Left forelimb (tissue), 1 donor: Measurements from ENCODE around the gene GRIK3.
A peak's percentile ranks its signal among the peaks of the same experiment; 100 is the strongest.

Experiments
- DNase-seq: peaks from one replicate; pipeline ENCODE4 v3.0.0-alpha.2; 2018; ENCODE audit warnings: low spot score

The GRIK3 gene

DNA sequence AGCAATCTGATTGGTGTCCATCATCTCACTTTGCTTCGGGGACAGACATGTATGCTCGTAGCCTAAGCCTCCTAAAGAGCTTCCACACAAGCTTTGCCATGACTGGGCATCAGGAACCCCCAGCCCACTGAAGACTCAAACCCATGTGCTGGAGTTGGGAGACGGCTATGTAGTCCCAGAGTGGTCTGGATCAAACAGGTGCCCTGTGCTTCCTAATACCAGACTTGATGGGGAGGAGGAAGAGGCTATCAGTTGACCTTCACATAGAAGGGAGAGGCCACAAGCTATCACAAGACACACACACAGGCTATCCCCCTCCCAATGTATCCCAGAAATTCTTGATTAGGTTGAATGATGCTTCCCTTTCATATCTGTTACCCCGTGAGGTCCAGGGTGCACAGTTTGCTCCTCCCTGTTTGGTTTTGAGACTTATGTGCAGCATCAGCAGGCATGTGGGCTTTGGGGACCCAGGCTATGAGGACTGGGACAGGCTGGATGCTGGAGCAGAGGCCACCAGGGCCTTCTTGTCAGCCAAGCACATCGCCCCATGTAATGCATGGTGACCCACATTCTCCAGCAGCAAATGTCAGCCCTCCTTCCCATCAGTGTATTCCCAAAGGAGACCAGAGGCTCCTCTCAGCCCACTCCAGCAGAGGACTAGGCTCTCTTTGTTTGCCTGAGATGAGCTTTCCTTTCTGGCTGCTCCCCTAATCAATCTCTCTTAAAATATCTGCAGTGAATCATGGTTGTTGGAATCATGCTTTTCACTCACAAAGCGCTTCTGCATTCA is 159.8 kb downstream of the GRIK3 start:
- peak; percentile 36 for DNase-seq

DNA sequence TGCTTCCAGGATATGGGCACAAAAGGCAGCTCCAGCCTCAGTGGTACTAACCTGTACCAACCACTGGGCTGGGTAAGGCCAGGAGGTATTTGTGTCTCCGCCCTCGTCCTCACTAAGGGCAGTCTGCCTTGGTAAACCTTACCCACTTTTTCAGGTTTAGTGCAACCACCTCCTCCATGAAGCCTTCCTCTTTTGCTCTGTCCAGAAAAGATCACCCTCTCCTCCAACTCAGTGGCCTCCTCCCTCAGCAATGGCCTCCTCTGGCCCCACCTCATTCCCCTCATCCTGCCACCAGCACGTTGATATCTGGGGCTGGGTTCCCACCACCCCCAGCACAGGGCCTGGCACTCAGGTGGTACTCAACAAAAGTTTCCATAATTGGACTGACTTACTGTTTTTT is 161.5 kb downstream of the GRIK3 start:
- peak; percentile 23 for DNase-seq

DNA sequence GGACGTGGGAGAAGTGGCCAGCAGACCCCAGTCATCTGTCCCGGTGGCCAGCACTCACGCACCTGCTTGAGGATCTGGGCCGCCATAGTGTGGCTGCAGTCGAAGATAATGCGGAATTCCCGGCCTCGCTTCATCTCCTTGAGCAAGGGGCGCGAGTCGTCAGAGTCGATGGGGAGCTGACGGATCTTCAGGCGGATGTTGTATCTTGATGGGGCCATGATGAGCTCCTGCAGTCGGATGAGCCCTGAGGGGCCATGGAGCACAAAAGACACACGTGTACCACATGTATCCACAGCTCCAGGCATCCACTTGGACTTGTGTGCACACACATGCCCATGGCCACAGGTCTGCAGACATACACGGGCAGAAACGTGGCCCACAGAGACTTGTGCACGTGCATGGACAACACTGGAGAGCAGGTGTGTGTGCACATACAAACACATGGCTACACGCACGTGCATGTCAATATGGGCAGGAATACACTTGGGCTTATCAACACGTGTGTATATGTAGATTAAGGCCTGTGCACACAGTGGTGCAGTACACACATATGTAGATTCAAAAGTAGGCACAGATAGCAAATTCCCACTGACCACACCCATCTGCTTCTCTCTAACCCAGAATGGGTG is 162.1 kb downstream of the GRIK3 start:
- DNase-seq, result peak; percentile 53

DNA sequence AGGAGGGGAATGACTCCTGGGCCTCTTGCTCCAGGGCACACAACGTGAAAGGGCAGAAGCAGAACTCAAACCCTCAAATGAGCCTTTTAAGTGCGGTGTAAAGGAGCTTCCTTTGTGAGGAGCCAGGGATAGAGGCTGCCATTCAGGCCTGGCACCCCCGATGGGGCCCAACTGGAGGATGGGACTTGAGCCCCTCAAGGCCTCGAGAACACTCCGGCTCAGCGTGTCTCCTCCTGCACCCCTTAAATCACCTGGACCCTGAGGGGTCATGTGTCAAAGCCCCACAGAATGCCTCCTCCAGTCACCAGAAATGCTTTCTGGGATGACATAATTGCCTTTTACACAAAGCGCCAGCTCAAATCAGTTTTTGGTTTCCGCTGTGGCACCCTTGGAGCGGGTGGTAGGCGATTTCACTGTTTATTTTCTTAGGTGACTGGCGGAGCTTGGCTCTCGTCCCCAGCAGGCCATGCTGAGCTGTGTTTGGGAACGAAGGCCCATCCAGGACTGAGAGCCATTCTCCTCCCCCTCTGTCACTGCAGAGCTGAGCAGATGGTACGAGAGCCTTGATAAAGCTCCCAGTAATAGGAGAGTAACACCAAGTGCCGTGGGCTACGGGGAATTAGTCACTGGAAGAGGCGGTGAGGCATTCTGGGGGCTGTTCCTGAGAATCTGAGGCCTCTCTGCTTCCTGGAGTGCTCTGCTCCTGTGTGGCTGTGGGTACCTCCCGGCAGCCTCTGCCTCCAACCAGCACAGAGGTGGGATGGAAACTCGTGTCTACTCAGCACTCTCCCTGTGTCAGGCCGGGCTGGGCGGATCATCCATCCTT is 163.0 kb downstream of the GRIK3 start:
- DNase-seq, result peak; percentile 46

- no peak for DNase-seq
These were observed 164.5 kb downstream of the GRIK3 start for GRCh38 chr1:36869826-36870225.

DNA sequence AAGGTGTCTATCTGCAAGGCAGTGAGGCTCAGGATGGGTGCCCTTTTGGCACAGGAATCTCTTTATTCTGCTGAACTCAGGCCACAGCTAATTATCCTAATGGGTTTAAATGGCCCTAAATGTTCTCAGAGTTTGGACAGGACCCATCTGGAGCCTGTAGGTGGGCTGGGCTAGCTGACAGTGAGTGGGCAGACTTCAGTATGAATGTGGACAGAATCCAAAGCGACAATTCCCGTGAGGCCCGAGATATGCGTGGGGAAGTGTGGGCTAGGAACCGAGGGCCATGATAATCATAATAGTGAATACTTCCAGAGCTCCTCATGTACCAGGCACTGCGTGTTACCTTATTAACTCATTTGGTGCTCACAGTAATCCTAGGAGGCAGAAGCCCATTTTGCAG is 165.3 kb downstream of the GRIK3 start:
- DNase-seq, result no peak

DNA sequence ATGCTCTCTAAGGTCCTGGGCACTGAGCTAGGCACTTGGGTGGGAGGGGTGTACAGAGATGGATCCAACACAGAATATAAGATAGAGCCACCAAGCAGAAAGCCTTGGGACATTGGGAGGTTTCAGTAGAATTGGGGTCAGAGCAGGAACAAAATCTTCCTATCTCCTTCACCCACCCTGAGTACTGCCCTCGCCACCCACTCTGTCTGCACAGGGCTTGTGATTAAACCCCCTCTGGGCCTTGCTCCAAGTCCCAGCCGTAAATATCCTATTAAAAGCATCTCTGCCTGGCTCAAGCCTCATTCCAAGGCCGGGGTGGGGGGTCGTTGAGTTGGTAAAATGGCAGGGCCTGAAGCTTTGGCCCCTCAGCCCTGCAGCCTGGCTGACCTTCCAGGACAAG is 166.7 kb downstream of the GRIK3 start:
- DNase-seq, result no peak

DNA sequence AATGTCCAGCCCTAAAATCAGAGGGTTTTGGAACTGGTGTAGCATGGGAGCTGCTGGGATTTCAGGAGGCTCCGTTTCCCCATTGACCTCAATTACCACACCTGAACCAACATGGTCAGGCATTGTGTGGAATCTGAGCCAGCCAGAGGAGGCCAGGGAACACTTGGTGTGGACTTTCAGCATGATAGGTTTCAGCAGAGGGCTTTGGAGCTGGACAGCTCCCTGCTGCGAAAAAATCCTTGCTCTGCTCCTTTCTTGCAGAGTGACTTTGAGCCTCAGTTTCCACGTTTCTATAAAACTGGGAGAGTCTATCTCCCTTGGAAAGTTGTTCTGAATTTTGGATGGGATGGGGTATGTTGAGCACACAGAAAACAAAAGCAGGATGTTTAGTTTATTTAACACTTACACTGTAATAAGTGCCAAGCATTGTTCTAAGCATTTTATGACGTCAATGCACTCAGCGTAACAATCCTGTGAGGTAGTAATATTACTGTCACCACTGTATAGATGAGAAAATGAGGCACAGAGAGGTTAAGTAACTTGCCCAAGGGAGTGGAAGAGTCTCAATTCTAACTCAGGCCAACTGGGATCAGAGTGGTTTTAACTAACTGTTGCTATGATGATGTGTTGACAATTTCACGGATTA is 168.0 kb downstream of the GRIK3 start:
- no peak for DNase-seq

GRCh38 chr1:36865602-36865900 is 168.8 kb downstream of the GRIK3 start:
- DNase-seq, result no peak

GRCh38 chr1:36864823-36865601 is 169.3 kb downstream of the GRIK3 start:
- no peak for DNase-seq

DNA sequence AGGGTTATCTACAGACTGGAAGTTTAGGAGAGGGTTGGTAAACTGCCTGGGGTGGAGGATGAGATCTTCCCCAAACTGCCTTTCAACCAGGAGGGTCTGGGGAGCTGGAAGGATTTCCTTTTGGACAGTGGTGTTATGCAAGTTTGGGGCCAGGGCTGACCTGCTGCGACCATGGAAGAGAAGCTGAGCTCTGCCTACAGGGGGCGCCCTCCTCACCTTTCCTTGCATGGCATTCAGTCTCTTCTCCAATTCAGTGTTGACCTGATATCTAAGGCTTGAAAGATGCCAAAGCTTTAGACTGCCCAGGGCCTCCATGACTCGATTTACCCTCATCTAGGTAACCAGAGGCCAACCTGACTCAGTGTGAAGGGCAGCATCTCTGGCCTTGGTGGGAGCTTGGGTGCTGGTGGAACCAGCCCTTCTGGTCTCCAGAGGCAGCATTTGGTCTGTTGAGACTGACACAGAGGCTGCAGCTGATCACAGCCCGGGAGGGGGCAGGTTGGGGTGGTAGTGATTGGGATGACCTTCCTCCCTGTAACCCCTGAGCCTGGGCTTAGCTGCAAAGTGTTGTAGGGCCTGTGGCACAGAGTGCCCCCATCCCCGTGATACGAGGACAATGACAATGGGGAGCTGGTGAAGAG is 170.0 kb downstream of the GRIK3 start:
- DNase-seq, result no peak

DNA sequence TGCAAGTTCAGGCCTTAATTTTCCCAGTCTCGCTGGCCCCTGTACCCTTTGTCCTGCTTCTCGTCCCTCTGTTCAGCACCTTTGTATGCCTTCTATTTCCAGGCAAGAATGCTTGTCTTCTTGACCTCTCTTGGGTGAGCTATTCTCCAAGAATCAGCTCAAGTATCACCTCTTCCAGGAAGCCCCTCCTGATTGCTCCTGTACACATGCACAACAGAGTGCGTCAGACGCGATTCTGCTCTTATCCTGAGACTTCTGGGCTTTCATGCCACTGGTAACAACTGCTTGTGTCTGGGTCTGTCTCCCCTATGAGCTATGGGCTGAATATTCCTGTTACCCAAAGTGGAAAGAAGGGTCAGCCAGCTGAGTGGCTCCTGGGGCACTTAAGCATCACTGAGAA is 170.8 kb downstream of the GRIK3 start:
- DNase-seq, result no peak

DNA sequence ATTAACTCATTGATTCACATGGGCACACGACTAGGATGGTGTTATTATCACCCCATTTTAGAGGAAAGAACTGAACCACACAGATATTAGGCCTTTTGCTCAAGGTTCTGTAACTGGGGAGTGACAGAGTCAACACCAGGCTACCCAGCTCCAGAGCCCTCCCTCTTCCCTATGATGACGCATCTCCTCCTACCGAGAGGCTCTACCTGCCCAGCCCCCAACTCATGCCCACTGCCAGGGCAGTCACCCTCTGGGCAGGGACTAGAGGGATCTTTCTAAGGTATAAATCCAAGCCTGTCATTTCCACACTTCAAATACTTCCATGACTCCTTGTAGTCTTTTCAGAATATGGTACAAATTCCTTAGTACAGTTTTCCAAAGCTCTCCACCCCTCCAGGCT is 171.3 kb downstream of the GRIK3 start:
- DNase-seq, result no peak

DNA sequence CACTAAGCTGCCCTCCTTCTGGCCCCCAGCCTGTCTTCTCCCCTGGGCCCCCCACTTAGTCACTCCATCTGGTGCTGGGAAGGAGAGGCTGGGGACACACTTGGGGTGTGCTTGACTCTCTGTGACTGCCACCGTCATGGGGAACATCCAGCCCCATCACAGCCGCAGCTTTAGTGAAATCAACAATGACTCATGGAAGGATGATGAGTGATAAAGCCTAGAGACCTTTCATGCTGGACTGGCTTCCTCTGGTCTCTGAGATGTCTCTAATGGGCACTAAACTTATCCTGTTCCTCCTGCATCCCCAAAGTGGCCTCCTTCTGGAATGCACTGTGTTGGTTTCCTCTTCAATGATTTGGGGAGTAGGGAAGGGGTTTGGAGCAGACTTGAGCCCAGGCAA is 172.9 kb downstream of the GRIK3 start:
- no peak for DNase-seq

DNA sequence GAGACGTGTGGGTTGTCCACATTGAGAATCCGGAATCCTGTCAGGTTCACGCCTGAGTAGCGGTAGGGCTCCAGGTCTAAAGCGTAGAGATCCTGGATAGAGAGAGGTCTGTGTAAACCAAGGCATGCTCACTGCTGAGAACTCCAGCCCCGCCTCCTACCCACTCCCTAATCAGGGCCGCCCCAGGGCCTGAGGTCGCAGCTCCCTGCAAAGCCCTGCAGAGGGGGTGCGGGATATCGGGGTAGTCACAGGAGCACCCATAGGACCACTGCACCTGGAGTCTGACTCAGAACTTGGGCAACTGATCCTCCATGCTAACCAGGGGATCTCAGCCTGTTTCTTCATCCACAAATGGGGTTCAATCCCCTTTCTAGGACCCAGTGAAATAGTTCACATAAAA is 174.4 kb downstream of the GRIK3 start:
- no peak for DNase-seq

DNA sequence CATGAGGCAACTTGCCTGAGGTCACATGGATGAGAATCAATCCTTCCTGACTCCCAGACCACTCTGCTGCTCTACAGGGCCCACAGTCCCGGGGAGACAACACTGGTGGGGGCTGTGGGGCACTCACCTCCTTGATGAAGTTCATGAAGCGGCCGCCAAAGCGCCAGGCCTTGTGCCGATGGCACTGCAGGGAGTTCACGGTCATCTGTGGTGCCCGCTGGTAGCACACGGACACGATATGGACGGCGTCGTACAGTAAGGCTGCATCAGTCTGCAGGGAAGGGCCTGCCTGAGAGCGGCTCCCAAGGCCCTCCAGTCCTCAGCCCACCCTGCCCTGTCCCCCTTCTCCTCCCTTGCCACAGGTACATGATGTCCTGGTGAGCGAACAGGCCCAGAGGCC is 175.3 kb downstream of the GRIK3 start:
- DNase-seq, result no peak

GRCh38 chr1:36858553-36858952 is 175.8 kb downstream of the GRIK3 start:
- no peak for DNase-seq

- no peak for DNase-seq
These were observed 176.6 kb downstream of the GRIK3 start for GRCh38 chr1:36857754-36858153.

DNA sequence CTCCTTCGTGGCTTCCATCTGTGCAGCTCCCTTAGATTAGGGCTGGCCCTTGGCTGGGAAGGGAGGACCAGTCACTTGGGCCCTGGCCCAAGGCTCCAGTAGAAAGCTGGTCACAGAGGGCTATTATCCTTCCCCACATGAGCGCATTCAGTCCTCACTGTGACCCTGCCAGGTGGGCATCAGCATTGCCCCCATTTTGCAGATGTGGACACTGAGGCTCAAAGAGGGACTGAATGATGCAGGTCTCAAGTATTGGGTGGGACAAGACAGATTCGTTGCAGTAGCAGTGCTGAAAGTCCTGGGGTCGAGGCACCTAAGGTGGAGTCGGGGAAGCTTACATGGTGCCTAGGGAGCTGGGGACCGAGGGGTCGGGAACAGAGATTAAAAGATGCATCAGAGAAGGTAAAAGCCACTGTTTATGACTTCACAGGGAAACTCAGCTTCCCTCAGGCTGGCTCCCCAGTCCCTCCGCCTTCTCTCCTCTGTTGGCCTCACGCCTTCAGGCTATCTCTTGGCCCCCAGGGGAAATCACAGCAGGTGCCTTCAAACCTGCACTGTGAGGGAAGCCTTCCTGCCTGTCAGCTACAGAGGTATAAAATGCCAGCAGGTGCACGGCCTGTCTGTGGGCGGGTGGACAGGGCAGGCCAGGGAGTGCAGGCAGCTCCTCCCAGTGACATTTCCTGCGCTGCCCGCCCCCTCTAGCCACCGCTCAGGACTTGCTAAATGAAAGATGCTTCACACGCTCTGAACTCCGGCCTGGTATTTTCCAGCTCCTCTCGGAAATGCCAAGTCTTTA is 178.4 kb downstream of the GRIK3 start:
- no peak for DNase-seq

- no peak for DNase-seq
These were observed 180.7 kb downstream of the GRIK3 start for GRCh38 chr1:36853638-36854037.

DNA sequence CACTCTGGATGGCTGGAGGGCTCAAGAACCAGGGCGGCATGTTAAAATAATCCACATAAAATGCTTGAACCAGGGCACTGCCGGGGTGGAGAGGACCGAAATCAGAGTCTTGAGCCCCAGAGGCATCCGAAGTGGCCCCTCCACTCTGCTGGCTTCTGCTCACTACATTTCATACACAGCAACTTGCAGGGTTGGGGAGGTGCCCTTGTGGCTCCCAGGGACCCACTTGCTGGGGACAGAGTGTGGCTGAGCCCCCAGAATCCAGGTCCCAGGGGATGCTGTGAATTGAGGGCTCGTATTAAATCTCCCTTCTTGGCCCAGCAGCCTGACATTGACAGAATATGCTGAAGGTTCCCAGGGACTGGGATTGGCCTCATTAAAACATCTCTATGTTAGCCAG is 181.7 kb downstream of the GRIK3 start:
- no peak for DNase-seq
